ENCODE results near the gene ADAMTS4. TPM values are rescaled to one million over a fixed set of nuclear protein-coding genes. Genes with fewer than 3 reads are reported as not detected.

The ADAMTS4 gene
- total and polyA plus RNA-seq, 9 of the 15 experiments (the other 6 are each of a cell fraction or from before 2014, with no cell fraction given) = 0.07 to 3.7 (median 0.41) TPM

- TF ChIP-seq TFAM (CRISPR knock-in tag; conservative IDR thresholded peaks at IDR 0.05) = no peak
- 0 out of 2 replicates have a peak, but pooled peaks have one; percentile 77 for TF ChIP-seq KLF13 (tag; IDR thresholded peaks at IDR 0.05; ENCODE audit: borderline replicate concordance, low read depth)
- TF ChIP-seq ZNF408 (CRISPR knock-in tag; IDR thresholded peaks at IDR 0.05; ENCODE audit: low read depth) = no peak
Observed at GRCh38 chr1:161165742-161166668, 32.8 kb downstream of the ADAMTS4 start, which contains the start of gene PPOX (continued).

- ATAC-seq (no peak), FAIRE-seq (no peak), DNase-seq (ENCODE audit: extremely low read depth in 1 of 4, low spot score in 3 of 4) (no peak)
- Histone ChIP-seq H3K27me3 (ENCODE audit: control insufficient read depth in 2 of 2, insufficient read depth in 2 of 2, low read length in 2 of 2) (no peaks in the 10 kb centered on the region), H3K4me3 (peak overlapping the region; percentile 55), H3K9me3 (replicated peaks; ENCODE audit: control insufficient read depth, insufficient read depth, low read depth, low read length) (no peaks in the 10 kb centered on the region), H3K4me1 (replicated peaks in 1 of 2; ENCODE audit: control insufficient read depth in 2 of 2, insufficient read depth in 2 of 2, low read length in 2 of 2) (peaks cover 63 to 78% of the 10 kb centered on the region in 2 experiments), H3K36me3 (ENCODE audit: control insufficient read depth, insufficient read depth, low read length) (peaks cover 68% of the 10 kb centered on the region), H2AFZ (ENCODE audit: low read depth, low read length) (no peak overlapping the region), H3K79me2 (ENCODE audit: control insufficient read depth, insufficient read depth, low read length) (peaks cover 66% of the 10 kb centered on the region), H3K4me2 (ENCODE audit: insufficient read depth, low read length) (peak overlapping the region; percentile 95), H3K27ac (ENCODE audit: extremely low read depth, low read depth, low read length) (peak overlapping the region; percentile 83), H3K9me1 (ENCODE audit: control insufficient read depth, insufficient read depth, low read length) (no peaks in the 10 kb centered on the region), H3K9ac (ENCODE audit: insufficient read depth in 1 of 2, low read depth in 2 of 2, low read length in 2 of 2) (peak overlapping the region; percentile 86 to 97; a peak in 3 of 4 replicates), H4K20me1 (replicated peaks; ENCODE audit: control insufficient read depth, insufficient read depth, low read length) (no peaks in the 10 kb centered on the region)
- BruUV-seq (replicated peaks) = no TSS peak
- ChIA-PET POLR2A (interaction anchor here (0.5 to 4.7 kb wide), 11 partner anchors 7 to 232 kb away, joined by 3 to 33 read pairs (median 4); partner anchors contain the start of genes B4GALT3, DEDD, NDUFS2 and UFC1), CTCF (ENCODE audit: low intra/inter-chr PET ratio) (interaction anchor here (1.0 to 1.3 kb wide), 2 partner anchors 176 to 209 kb away, joined by 4 to 6 read pairs; no protein-coding TSS in a partner anchor)
- intact Hi-C loops (cut with micrococcal nuclease) = loop anchor here (5.0 kb wide), 1 partner anchor 33 kb away; the partner anchor contains the start of gene DEDD
- 67% methylated on average over 13 of the region's 14 CpGs for WGBS (ENCODE audit: insufficient coverage, low coverage, missing lambda C conversion rate)
- in situ Hi-C loops (cut with MboI) = no loop called here
- no peak for TF ChIP-seq CREB5 (CRISPR knock-in tag; IDR thresholded peaks at IDR 0.05)
- TF ChIP-seq VEZF1 (CRISPR knock-in tag; IDR thresholded peaks at IDR 0.05) = no peak
- TF ChIP-seq UBTF (IDR thresholded peaks at IDR 0.05; ENCODE audit: borderline replicate concordance in 1 of 2, low read depth in 2 of 2, low read length in 2 of 2) = no peak
- no peak for TF ChIP-seq OTX1 (CRISPR knock-in tag; IDR thresholded peaks at IDR 0.05)
- no peak for TF ChIP-seq RAD21 (CRISPR knock-in tag; conservative IDR thresholded peaks at IDR 0.05 in 1 of 2, IDR thresholded peaks at IDR 0.05 in 1 of 2)
- TF ChIP-seq POLR2AphosphoS2 (IDR thresholded peaks at IDR 0.05; ENCODE audit: low read length) = no peak
- no peak for TF ChIP-seq RBBP5 (IDR thresholded peaks at IDR 0.05; ENCODE audit: borderline replicate concordance, insufficient read depth, low read length, poor library complexity, severe bottlenecking)
- TF ChIP-seq ARNT (IDR thresholded peaks at IDR 0.05) = no peak
Observed at GRCh38 chr1:161164901-161165610, 33.8 kb downstream of the ADAMTS4 start.
